ENCODE measurements around the gene MYO3B.

Gene MYO3B

GRCh38 chr2:170656669-170657068 is 478.7 kb downstream of the MYO3B start:
- Histone ChIP-seq H4K20me1 (ENCODE audit: control insufficient read depth, insufficient read depth, low read depth, low read length) (no peaks in the 10 kb centered on the region), H3K4me1 (ENCODE audit: control insufficient read depth, low read length) (peaks cover 2% of the 10 kb centered on the region; the same call in 1 of the 2 replicates), H3K36me3 (ENCODE audit: control insufficient read depth, low read length) (no peaks in the 10 kb centered on the region), H3K27me3 (ENCODE audit: control insufficient read depth, low read length) (no peaks in the 10 kb centered on the region), H3F3A (ENCODE audit: control insufficient read depth, insufficient read depth) (no peaks in the 10 kb centered on the region), H3K9me2 (replicated peaks; ENCODE audit: control insufficient read depth, low read length) (no peaks in the 10 kb centered on the region), H3K79me2 (ENCODE audit: control insufficient read depth, low read length) (no peaks in the 10 kb centered on the region), H3K27ac (ENCODE audit: low read depth, low read length) (no peak overlapping the region), H3K4me2 (ENCODE audit: low read length) (no peak overlapping the region), H3K9me3 (ENCODE audit: control insufficient read depth, insufficient read depth, low read length) (no peaks in the 10 kb centered on the region), H3K4me3 (ENCODE audit: low read length) (no peak overlapping the region)
- TF ChIP-seq EZH2phosphoT487 (IDR thresholded peaks at IDR 0.05; ENCODE audit: borderline replicate concordance, low read length): no peak
- TF ChIP-seq, protein P1, sequence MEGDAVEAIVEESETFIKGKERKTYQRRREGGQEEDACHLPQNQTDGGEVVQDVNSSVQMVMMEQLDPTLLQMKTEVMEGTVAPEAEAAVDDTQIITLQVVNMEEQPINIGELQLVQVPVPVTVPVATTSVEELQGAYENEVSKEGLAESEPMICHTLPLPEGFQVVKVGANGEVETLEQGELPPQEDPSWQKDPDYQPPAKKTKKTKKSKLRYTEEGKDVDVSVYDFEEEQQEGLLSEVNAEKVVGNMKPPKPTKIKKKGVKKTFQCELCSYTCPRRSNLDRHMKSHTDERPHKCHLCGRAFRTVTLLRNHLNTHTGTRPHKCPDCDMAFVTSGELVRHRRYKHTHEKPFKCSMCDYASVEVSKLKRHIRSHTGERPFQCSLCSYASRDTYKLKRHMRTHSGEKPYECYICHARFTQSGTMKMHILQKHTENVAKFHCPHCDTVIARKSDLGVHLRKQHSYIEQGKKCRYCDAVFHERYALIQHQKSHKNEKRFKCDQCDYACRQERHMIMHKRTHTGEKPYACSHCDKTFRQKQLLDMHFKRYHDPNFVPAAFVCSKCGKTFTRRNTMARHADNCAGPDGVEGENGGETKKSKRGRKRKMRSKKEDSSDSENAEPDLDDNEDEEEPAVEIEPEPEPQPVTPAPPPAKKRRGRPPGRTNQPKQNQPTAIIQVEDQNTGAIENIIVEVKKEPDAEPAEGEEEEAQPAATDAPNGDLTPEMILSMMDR (IDR thresholded peaks at IDR 0.05; ENCODE audit: low read depth, low read length, poor library complexity, severe bottlenecking): no peak

GRCh38 chr2:170660409-170660808 is 482.5 kb downstream of the MYO3B start:
- Histone ChIP-seq H3K4me1 (ENCODE audit: control insufficient read depth, low read length) (no peaks in the 10 kb centered on the region), H4K20me1 (ENCODE audit: control insufficient read depth, insufficient read depth, low read depth, low read length) (no peaks in the 10 kb centered on the region), H3F3A (ENCODE audit: control insufficient read depth, insufficient read depth) (no peaks in the 10 kb centered on the region), H3K79me2 (ENCODE audit: control insufficient read depth, low read length) (no peaks in the 10 kb centered on the region), H3K9me2 (replicated peaks; ENCODE audit: control insufficient read depth, low read length) (no peaks in the 10 kb centered on the region), H3K27ac (ENCODE audit: low read depth, low read length) (no peak overlapping the region), H3K9me3 (ENCODE audit: control insufficient read depth, insufficient read depth, low read length) (no peaks in the 10 kb centered on the region), H3K4me3 (ENCODE audit: low read length) (no peak overlapping the region), H3K36me3 (ENCODE audit: control insufficient read depth, low read length) (no peaks in the 10 kb centered on the region), H3K4me2 (ENCODE audit: low read length) (no peak overlapping the region), H3K27me3 (ENCODE audit: control insufficient read depth, low read length) (no peaks in the 10 kb centered on the region)
- TF ChIP-seq EZH2phosphoT487 (IDR thresholded peaks at IDR 0.05; ENCODE audit: borderline replicate concordance, low read length): no peak
- TF ChIP-seq, protein P1 (IDR thresholded peaks at IDR 0.05; ENCODE audit: low read depth, low read length, poor library complexity, severe bottlenecking): no peak

GRCh38 chr2:170665743-170666142 is 487.8 kb downstream of the MYO3B start:
- TF ChIP-seq EZH2phosphoT487 (IDR thresholded peaks at IDR 0.05; ENCODE audit: borderline replicate concordance, low read length): no peak
- TF ChIP-seq, protein P1 (IDR thresholded peaks at IDR 0.05; ENCODE audit: low read depth, low read length, poor library complexity, severe bottlenecking): no peak
- H3K4me1 ChIP-seq (ENCODE audit: control insufficient read depth, low read length): no peaks in the 10 kb centered on the region
- H3K4me3 ChIP-seq (ENCODE audit: low read length): no peak overlapping the region
- no peaks in the 10 kb centered on the region for H3K27me3 ChIP-seq (ENCODE audit: control insufficient read depth, low read length)
- H3K9me2 ChIP-seq (replicated peaks; ENCODE audit: control insufficient read depth, low read length): no peaks in the 10 kb centered on the region
- no peaks in the 10 kb centered on the region for H3K79me2 ChIP-seq (ENCODE audit: control insufficient read depth, low read length)
- H3K36me3 ChIP-seq (ENCODE audit: control insufficient read depth, low read length): no peaks in the 10 kb centered on the region
- no peak overlapping the region for H3K27ac ChIP-seq (ENCODE audit: low read depth, low read length)
- H3K4me2 ChIP-seq (ENCODE audit: low read length): no peak overlapping the region
- no peaks in the 10 kb centered on the region for H3F3A ChIP-seq (ENCODE audit: control insufficient read depth, insufficient read depth)
- H4K20me1 ChIP-seq (ENCODE audit: control insufficient read depth, insufficient read depth, low read depth, low read length): no peaks in the 10 kb centered on the region
- no peaks in the 10 kb centered on the region for H3K9me3 ChIP-seq (ENCODE audit: control insufficient read depth, insufficient read depth, low read length)

Data from DOHH2 (cell line).